Left ventricle myocardium inferior (tissue), 1 donor: Measurements from ENCODE around the gene TNFSF13. TPM values are rescaled to one million over a fixed set of nuclear protein-coding genes. Genes with fewer than 3 reads are reported as not detected.
A peak's percentile ranks its signal among the peaks of the same experiment; 100 is the strongest.

Experiments
- DNase-seq: peaks from one replicate; pipeline ENCODE4 v3.0.0-alpha.2; 2020
- H3K27ac ChIP-seq: fragments of 200-600 bp; replicated peaks from 2 replicates; pipeline ENCODE4 v1.8.0; 2021
- H3K27me3 ChIP-seq: fragments of 200-600 bp; 2 replicates; pipeline ENCODE4 v1.8.0; 2021; ENCODE audit warnings: low read depth
- H3K36me3 ChIP-seq: fragments of 200-600 bp; 2 replicates; pipeline ENCODE4 v1.8.0; 2021
- H3K4me1 ChIP-seq: fragments of 200-600 bp; 2 replicates; pipeline ENCODE4 v1.8.0; 2021
- H3K4me3 ChIP-seq: fragments of 200-600 bp; 2 replicates; pipeline ENCODE4 v1.8.0; 2021; ENCODE audit warnings: mild to moderate bottlenecking, moderate library complexity
- H3K9me3 ChIP-seq: fragments of 200-600 bp; replicated peaks from 2 replicates; pipeline ENCODE4 v1.8.0; 2021
- intact Hi-C: fragments of 100-400 bp; cut with micrococcal nuclease; formaldehyde crosslinking; loops from one replicate; pipeline ENCODE4 v1.11.0; 2022
- total RNA-seq: library from RNA; stranded (reverse); fragmentation: NEBNext Ultra II Directional; extraction: Animal tissue kit (Norgen Biotek cat#: 25700); gene quantifications from one replicate; pipeline ENCODE4 v1.2.1, GENCODE V29; 2021
- TF ChIP-seq, protein P1 (sequence below): fragments of 200-600 bp; IDR thresholded peaks from 2 replicates; pipeline ENCODE4 v1.8.0; 2021; ENCODE audit warnings: antibody characterized with exemption, mild to moderate bottlenecking, borderline replicate concordance
- donor health status: DM: no; HTN: yes; CAD: no; lungs with severe emphysema.

Gene TNFSF13
- total RNA-seq, 1 donor from 2014 or later = 6.3 TPM

DNA sequence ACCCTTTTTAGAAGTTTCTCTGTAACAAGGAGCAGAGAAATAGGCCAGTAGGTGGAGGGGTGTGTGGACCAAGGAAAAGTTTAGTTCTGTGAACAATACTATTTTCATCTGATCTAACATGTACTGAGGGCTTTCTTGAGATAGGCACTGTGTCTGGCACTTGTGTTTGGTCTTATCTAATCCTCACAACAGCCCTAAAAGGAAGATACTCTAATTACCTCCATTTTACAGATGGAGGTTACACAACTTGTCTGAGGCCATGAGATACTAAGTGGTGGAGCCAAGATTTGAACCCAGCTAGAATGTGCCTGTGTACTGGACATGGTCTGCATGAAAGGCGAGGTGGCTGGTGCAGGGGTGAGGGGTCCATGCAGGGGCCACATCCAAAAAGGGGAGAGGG, 5.2 kb upstream of the TNFSF13 start:
- Histone ChIP-seq H3K9me3 (no peaks in the 10 kb centered on the region), H3K4me1 (peaks cover 39% of the 10 kb centered on the region), H3K36me3 (peaks cover 17% of the 10 kb centered on the region), H3K27me3 (no peaks in the 10 kb centered on the region), H3K27ac (peak overlapping the region; percentile 41), H3K4me3 (no peak overlapping the region)
- DNase-seq = no peak
- intact Hi-C loops = no loop called here
- TF ChIP-seq, protein P1, sequence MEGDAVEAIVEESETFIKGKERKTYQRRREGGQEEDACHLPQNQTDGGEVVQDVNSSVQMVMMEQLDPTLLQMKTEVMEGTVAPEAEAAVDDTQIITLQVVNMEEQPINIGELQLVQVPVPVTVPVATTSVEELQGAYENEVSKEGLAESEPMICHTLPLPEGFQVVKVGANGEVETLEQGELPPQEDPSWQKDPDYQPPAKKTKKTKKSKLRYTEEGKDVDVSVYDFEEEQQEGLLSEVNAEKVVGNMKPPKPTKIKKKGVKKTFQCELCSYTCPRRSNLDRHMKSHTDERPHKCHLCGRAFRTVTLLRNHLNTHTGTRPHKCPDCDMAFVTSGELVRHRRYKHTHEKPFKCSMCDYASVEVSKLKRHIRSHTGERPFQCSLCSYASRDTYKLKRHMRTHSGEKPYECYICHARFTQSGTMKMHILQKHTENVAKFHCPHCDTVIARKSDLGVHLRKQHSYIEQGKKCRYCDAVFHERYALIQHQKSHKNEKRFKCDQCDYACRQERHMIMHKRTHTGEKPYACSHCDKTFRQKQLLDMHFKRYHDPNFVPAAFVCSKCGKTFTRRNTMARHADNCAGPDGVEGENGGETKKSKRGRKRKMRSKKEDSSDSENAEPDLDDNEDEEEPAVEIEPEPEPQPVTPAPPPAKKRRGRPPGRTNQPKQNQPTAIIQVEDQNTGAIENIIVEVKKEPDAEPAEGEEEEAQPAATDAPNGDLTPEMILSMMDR = no peak

DNA sequence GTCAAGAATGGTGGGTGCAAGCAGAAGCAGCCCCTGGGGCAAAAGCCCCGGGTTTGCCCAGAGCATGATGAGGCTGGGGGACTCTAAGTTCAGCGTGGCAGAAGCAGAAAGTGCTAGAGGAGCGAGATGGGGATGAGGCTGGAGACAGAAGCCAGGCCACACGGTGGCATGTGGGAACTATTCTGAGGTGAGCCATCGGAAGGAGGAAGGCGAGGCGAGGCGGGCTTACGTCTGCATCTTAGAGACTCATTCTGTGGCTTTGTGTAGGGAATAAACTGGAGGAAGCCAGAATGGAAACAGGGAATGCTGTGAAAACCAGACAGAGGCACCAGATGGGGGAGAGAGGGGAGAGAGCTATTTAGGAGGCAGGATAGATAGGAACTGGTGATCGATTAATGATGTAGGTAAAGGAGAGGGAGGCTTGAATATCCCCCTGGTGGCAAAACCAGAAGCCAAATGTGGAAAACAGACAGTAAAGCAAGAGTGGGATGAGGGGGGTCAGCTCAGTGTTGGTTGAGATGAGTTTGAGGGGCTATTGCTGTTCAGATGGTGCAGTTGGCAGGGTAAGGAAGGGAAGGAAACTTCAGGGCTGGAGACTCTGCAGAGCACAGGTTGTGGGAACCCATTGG, 3.1 kb upstream of the TNFSF13 start:
- peaks cover 39% of the 10 kb centered on the region for H3K4me1 ChIP-seq
- H3K9me3 ChIP-seq = no peaks in the 10 kb centered on the region
- no peaks in the 10 kb centered on the region for H3K27me3 ChIP-seq
- H3K27ac ChIP-seq = no peak overlapping the region
- no peak for DNase-seq
- intact Hi-C loops = no loop called here
- H3K36me3 ChIP-seq = peaks cover 17% of the 10 kb centered on the region
- TF ChIP-seq, protein P1 = no peak
- H3K4me3 ChIP-seq = no peak overlapping the region

DNA sequence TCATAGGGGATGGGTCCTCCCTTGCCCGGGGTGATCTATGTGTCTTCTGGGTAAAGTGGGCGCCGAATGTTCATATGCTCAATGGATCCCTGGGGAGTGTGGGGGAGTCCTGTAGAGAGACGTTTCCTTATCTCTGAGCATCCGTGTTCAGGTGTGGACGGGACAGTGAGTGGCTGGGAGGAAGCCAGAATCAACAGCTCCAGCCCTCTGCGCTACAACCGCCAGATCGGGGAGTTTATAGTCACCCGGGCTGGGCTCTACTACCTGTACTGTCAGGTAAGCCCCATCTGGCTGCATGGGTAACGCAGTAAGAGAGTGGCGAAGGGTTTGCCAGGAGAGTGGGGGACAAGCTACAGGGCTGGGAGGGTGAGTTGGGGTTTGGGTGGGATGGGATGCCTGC, 1.9 kb upstream of the TNFSF13 start:
- Histone ChIP-seq H3K4me1 (peaks cover 48% of the 10 kb centered on the region), H3K4me3 (no peak overlapping the region), H3K27me3 (no peaks in the 10 kb centered on the region), H3K27ac (peak overlapping the region; percentile 94), H3K9me3 (no peaks in the 10 kb centered on the region), H3K36me3 (peaks cover 8% of the 10 kb centered on the region)
- DNase-seq = no peak
- intact Hi-C loops = no loop called here
- TF ChIP-seq, protein P1 = no peak

DNA sequence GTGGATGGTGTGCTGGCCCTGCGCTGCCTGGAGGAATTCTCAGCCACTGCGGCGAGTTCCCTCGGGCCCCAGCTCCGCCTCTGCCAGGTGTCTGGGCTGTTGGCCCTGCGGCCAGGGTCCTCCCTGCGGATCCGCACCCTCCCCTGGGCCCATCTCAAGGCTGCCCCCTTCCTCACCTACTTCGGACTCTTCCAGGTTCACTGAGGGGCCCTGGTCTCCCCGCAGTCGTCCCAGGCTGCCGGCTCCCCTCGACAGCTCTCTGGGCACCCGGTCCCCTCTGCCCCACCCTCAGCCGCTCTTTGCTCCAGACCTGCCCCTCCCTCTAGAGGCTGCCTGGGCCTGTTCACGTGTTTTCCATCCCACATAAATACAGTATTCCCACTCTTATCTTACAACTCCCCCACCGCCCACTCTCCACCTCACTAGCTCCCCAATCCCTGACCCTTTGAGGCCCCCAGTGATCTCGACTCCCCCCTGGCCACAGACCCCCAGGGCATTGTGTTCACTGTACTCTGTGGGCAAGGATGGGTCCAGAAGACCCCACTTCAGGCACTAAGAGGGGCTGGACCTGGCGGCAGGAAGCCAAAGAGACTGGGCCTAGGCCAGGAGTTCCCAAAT, 1.3 kb upstream of the TNFSF13 start:
- Histone ChIP-seq H3K4me1 (peaks cover 54% of the 10 kb centered on the region), H3K27me3 (no peaks in the 10 kb centered on the region), H3K4me3 (peak overlapping the region; percentile 99), H3K9me3 (no peaks in the 10 kb centered on the region), H3K36me3 (peaks cover 8% of the 10 kb centered on the region), H3K27ac (peak overlapping the region; percentile 94)
- intact Hi-C loops = no loop called here
- TF ChIP-seq, protein P1 = no peak
- no peak for DNase-seq

DNA sequence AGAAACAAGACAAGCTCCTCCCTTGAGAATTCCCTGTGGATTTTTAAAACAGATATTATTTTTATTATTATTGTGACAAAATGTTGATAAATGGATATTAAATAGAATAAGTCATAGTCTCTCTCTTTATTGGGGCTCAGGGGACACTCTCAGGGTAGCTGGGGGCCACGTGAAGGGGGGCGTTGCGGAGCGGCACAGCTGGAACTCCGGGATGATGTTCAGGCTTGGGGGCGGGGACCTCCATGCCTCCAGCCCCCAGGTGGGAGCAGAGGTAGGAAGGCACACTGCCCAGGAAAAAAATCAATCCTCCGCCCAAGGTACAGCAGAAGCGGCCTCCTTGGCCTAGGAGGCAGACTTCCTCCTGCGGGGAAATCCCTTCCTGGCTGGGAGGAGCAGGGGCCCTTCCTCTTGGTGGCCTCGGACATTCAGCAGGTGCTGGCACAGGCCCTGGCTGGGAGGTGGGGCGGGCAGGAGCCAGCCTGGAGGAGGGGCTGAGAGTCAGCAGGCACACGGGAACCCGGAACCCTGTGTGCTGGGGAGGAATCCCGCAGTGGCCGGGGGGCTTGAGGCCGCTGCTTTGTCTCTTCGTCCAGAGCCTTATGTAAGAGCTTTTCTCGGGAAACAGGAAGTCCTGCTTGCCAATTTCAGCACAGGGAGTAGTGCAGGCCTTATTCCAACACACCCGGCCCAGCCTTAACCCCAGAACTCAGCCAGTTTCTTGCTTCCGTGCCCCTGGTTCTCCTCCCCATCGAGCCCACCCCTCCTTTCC, 591 bp upstream of the TNFSF13 start:
- Histone ChIP-seq H3K9me3 (no peaks in the 10 kb centered on the region), H3K27ac (peak overlapping the region; percentile 94), H3K36me3 (peaks cover 9% of the 10 kb centered on the region), H3K4me3 (peak overlapping the region; percentile 99), H3K4me1 (peaks cover 61% of the 10 kb centered on the region), H3K27me3 (no peaks in the 10 kb centered on the region)
- intact Hi-C loops = no loop called here
- peak; percentile 87 for DNase-seq
- TF ChIP-seq, protein P1 = peak; percentile 10
